ENCODE results near the gene RHEB.

RHEB gene

GRCh38 chr7:151448261-151449252, 71.1 kb downstream of the RHEB start:
- no peaks in the 10 kb centered on the region for H3K4me1 ChIP-seq (ENCODE audit: control insufficient read depth, low read depth, low read length)
- H3K27ac ChIP-seq (ENCODE audit: low read depth, low read length) = no peak overlapping the region
- peak overlapping the region; percentile 41 for H3K18ac ChIP-seq (ENCODE audit: low read length)
- WGBS (ENCODE audit: extremely low coverage, insufficient coverage, low lambda C conversion rate) = no CpG with 5 or more reads among the region's 61 CpGs
- H3K56ac ChIP-seq (ENCODE audit: low read length) = peak overlapping the region; percentile 85
- H3K27me3 ChIP-seq (ENCODE audit: insufficient read depth, low read length, poor library complexity) = no peaks in the 10 kb centered on the region
- peak; percentile 66 for DNase-seq
- peak overlapping the region; percentile 78 for H3K9ac ChIP-seq (ENCODE audit: low read length)
- no peak overlapping the region for H3K23ac ChIP-seq (ENCODE audit: low read length)
- H3K36me3 ChIP-seq (ENCODE audit: control insufficient read depth, insufficient read depth, low read length) = no peaks in the 10 kb centered on the region
- H3K79me2 ChIP-seq (ENCODE audit: control insufficient read depth, insufficient read depth, low read length) = no peaks in the 10 kb centered on the region
- H3K4me3 ChIP-seq (ENCODE audit: low read length) = peak overlapping the region; percentile 23
- no peak overlapping the region for H2AK5ac ChIP-seq (ENCODE audit: low read length)
- H2BK5ac ChIP-seq (ENCODE audit: low read length) = no peak overlapping the region
- no peak overlapping the region for H3K4ac ChIP-seq (ENCODE audit: low read depth, low read length)
- H3K79me1 ChIP-seq (ENCODE audit: low read length) = no peaks in the 10 kb centered on the region
- no peak overlapping the region for H2BK15ac ChIP-seq (replicated peaks; ENCODE audit: low read depth)
- H2BK120ac ChIP-seq (ENCODE audit: low read depth, low read length) = no peak overlapping the region
- H4K5ac ChIP-seq (ENCODE audit: low read length) = no peak overlapping the region
- no peak overlapping the region for H4K8ac ChIP-seq (ENCODE audit: low read depth, low read length)
- peak overlapping the region; percentile 81 for H3K4me2 ChIP-seq (ENCODE audit: low read length)

- Histone ChIP-seq H3K4me3 (ENCODE audit: low read length) (no peak overlapping the region), H3K4me2 (ENCODE audit: low read length) (peak overlapping the region; percentile 81), H3K27me3 (ENCODE audit: insufficient read depth, low read length, poor library complexity) (no peaks in the 10 kb centered on the region)
These were observed 71.8 kb downstream of the RHEB start for GRCh38 chr7:151447901-151448260.

GRCh38 chr7:151447312-151447711, 72.4 kb downstream of the RHEB start:
- Histone ChIP-seq H4K5ac (ENCODE audit: low read length) (no peak overlapping the region), H2BK120ac (ENCODE audit: low read depth, low read length) (no peak overlapping the region), H3K79me1 (ENCODE audit: low read length) (no peaks in the 10 kb centered on the region), H3K4ac (ENCODE audit: low read depth, low read length) (no peak overlapping the region), H2BK5ac (ENCODE audit: low read length) (no peak overlapping the region), H3K36me3 (ENCODE audit: control insufficient read depth, insufficient read depth, low read length) (no peaks in the 10 kb centered on the region), H3K27me3 (ENCODE audit: insufficient read depth, low read length, poor library complexity) (no peaks in the 10 kb centered on the region), H4K8ac (ENCODE audit: low read depth, low read length) (no peak overlapping the region), H3K23ac (ENCODE audit: low read length) (no peak overlapping the region), H3K27ac (ENCODE audit: low read depth, low read length) (no peak overlapping the region), H3K18ac (ENCODE audit: low read length) (no peak overlapping the region), H3K4me1 (ENCODE audit: control insufficient read depth, low read depth, low read length) (no peaks in the 10 kb centered on the region), H2BK15ac (replicated peaks; ENCODE audit: low read depth) (no peak overlapping the region), H3K4me3 (ENCODE audit: low read length) (no peak overlapping the region), H2AK5ac (ENCODE audit: low read length) (no peak overlapping the region), H3K9ac (ENCODE audit: low read length) (no peak overlapping the region), H3K79me2 (ENCODE audit: control insufficient read depth, insufficient read depth, low read length) (no peaks in the 10 kb centered on the region), H3K4me2 (ENCODE audit: low read length) (no peak overlapping the region), H3K56ac (ENCODE audit: low read length) (no peak overlapping the region)
- DNase-seq = no peak
- WGBS (ENCODE audit: extremely low coverage, insufficient coverage, low lambda C conversion rate) = no CpG with 5 or more reads among the region's 18 CpGs

More at GRCh38 chr7:151447901-151448260, 71.8 kb downstream of the RHEB start:
- no peak overlapping the region for H2BK5ac ChIP-seq (ENCODE audit: low read length)
- H3K9ac ChIP-seq (ENCODE audit: low read length) = peak overlapping the region; percentile 78
- no peak overlapping the region for H2AK5ac ChIP-seq (ENCODE audit: low read length)
- H3K4ac ChIP-seq (ENCODE audit: low read depth, low read length) = no peak overlapping the region
- no peak overlapping the region for H3K23ac ChIP-seq (ENCODE audit: low read length)
- no peaks in the 10 kb centered on the region for H3K4me1 ChIP-seq (ENCODE audit: control insufficient read depth, low read depth, low read length)
- H3K36me3 ChIP-seq (ENCODE audit: control insufficient read depth, insufficient read depth, low read length) = no peaks in the 10 kb centered on the region
- peak overlapping the region; percentile 85 for H3K56ac ChIP-seq (ENCODE audit: low read length)
- H4K8ac ChIP-seq (ENCODE audit: low read depth, low read length) = no peak overlapping the region
- no peak overlapping the region for H3K27ac ChIP-seq (ENCODE audit: low read depth, low read length)
- H3K79me2 ChIP-seq (ENCODE audit: control insufficient read depth, insufficient read depth, low read length) = no peaks in the 10 kb centered on the region
- H4K5ac ChIP-seq (ENCODE audit: low read length) = no peak overlapping the region
- WGBS (ENCODE audit: extremely low coverage, insufficient coverage, low lambda C conversion rate) = no CpG with 5 or more reads among the region's 26 CpGs
- H2BK15ac ChIP-seq (replicated peaks; ENCODE audit: low read depth) = no peak overlapping the region
- no peaks in the 10 kb centered on the region for H3K79me1 ChIP-seq (ENCODE audit: low read length)
- H3K18ac ChIP-seq (ENCODE audit: low read length) = peak overlapping the region; percentile 41
- H2BK120ac ChIP-seq (ENCODE audit: low read depth, low read length) = no peak overlapping the region
- DNase-seq = no peak

GRCh38 chr7:151446412-151446811, 73.3 kb downstream of the RHEB start:
- H2AK5ac ChIP-seq (ENCODE audit: low read length) = no peak overlapping the region
- no peak overlapping the region for H4K8ac ChIP-seq (ENCODE audit: low read depth, low read length)
- no peak overlapping the region for H3K4me2 ChIP-seq (ENCODE audit: low read length)
- no peak overlapping the region for H3K27ac ChIP-seq (ENCODE audit: low read depth, low read length)
- H3K56ac ChIP-seq (ENCODE audit: low read length) = no peak overlapping the region
- no CpG with 5 or more reads among the region's 2 CpGs for WGBS (ENCODE audit: extremely low coverage, insufficient coverage, low lambda C conversion rate)
- H3K36me3 ChIP-seq (ENCODE audit: control insufficient read depth, insufficient read depth, low read length) = no peaks in the 10 kb centered on the region
- no peak overlapping the region for H2BK5ac ChIP-seq (ENCODE audit: low read length)
- H3K4me3 ChIP-seq (ENCODE audit: low read length) = no peak overlapping the region
- no peaks in the 10 kb centered on the region for H3K79me2 ChIP-seq (ENCODE audit: control insufficient read depth, insufficient read depth, low read length)
- no peak overlapping the region for H3K23ac ChIP-seq (ENCODE audit: low read length)
- H3K79me1 ChIP-seq (ENCODE audit: low read length) = no peaks in the 10 kb centered on the region
- H3K18ac ChIP-seq (ENCODE audit: low read length) = no peak overlapping the region
- no peak overlapping the region for H4K5ac ChIP-seq (ENCODE audit: low read length)
- no peaks in the 10 kb centered on the region for H3K4me1 ChIP-seq (ENCODE audit: control insufficient read depth, low read depth, low read length)
- DNase-seq = no peak
- H3K27me3 ChIP-seq (ENCODE audit: insufficient read depth, low read length, poor library complexity) = no peaks in the 10 kb centered on the region
- no peak overlapping the region for H3K4ac ChIP-seq (ENCODE audit: low read depth, low read length)
- H3K9ac ChIP-seq (ENCODE audit: low read length) = no peak overlapping the region
- no peak overlapping the region for H2BK15ac ChIP-seq (replicated peaks; ENCODE audit: low read depth)
- no peak overlapping the region for H2BK120ac ChIP-seq (ENCODE audit: low read depth, low read length)

DNA sequence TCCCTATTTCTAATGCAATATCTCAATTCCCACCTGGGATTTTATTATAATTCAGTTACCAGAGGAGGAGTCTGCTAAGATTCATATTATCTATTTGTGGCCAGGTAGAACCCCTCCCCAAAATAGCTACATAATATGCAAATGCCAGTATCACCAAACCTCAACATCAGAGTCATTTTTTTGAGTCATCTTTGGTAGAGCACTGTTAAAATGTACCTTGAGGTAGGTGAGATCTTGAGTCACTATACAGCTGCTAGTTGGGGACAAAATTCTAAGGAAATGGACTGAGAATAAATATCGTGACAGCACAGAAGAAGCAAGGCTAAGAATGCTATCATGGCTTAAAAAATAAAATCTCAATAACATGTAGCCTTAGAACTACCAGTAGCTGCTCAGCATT, 75.1 kb downstream of the RHEB start:
- Histone ChIP-seq H2AK5ac (ENCODE audit: low read length) (no peak overlapping the region), H3K18ac (ENCODE audit: low read length) (no peak overlapping the region), H4K8ac (ENCODE audit: low read depth, low read length) (no peak overlapping the region), H2BK15ac (replicated peaks; ENCODE audit: low read depth) (no peak overlapping the region), H3K79me2 (ENCODE audit: control insufficient read depth, insufficient read depth, low read length) (no peaks in the 10 kb centered on the region), H3K27ac (ENCODE audit: low read depth, low read length) (no peak overlapping the region), H3K4me3 (ENCODE audit: low read length) (no peak overlapping the region), H3K9ac (ENCODE audit: low read length) (no peak overlapping the region), H3K56ac (ENCODE audit: low read length) (no peak overlapping the region), H3K36me3 (ENCODE audit: control insufficient read depth, insufficient read depth, low read length) (no peaks in the 10 kb centered on the region), H2BK120ac (ENCODE audit: low read depth, low read length) (no peak overlapping the region), H3K4me1 (ENCODE audit: control insufficient read depth, low read depth, low read length) (no peaks in the 10 kb centered on the region), H3K4ac (ENCODE audit: low read depth, low read length) (no peak overlapping the region), H3K23ac (ENCODE audit: low read length) (no peak overlapping the region), H3K79me1 (ENCODE audit: low read length) (no peaks in the 10 kb centered on the region), H2BK5ac (ENCODE audit: low read length) (no peak overlapping the region), H3K4me2 (ENCODE audit: low read length) (no peak overlapping the region), H3K27me3 (ENCODE audit: insufficient read depth, low read length, poor library complexity) (no peaks in the 10 kb centered on the region), H4K5ac (ENCODE audit: low read length) (no peak overlapping the region)
- DNase-seq = no peak
- no CpG with 5 or more reads among the region's 1 CpG for WGBS (ENCODE audit: extremely low coverage, insufficient coverage, low lambda C conversion rate)
